HT-29 (cell line): ENCODE data around the gene PRICKLE1. TPM values are rescaled to one million over a fixed set of nuclear protein-coding genes. Genes with fewer than 3 reads are reported as not detected.

Experiments used
- DNase-seq: peaks from one replicate; pipeline ENCODE4 v3.0.0-alpha.2; 2015; ENCODE audit warnings: low spot score
- total RNA-seq: library from RNA; depleted of rRNA; stranded (reverse); fragments of >200 nt; shearing (Covaris generic); gene quantifications from 2 replicates; pipeline ENCODE4 v1.2.3, GENCODE V29; 2014

The PRICKLE1 gene
- total RNA-seq, 1 experiment from 2014 or later: 1.6 TPM

DNA sequence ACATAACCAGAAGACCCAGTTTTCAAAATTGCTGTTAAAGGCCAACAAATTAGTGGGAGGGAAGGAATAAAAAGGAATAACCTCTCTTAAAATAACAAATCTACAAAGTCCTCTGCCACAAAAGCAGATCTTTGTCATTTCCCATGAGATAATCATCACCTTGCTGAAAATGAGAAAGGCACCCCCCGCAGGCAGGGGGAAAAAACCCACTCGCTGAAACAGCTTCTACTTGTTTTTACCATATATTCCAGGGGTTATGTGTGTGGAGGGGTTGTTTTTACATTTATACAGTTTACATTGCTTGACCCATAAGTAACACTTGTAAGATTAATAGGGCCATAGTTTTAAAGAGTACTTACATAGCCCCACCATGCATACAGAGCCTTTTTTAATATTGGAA is 131.0 kb downstream of the PRICKLE1 start:
- no peak for DNase-seq

DNA sequence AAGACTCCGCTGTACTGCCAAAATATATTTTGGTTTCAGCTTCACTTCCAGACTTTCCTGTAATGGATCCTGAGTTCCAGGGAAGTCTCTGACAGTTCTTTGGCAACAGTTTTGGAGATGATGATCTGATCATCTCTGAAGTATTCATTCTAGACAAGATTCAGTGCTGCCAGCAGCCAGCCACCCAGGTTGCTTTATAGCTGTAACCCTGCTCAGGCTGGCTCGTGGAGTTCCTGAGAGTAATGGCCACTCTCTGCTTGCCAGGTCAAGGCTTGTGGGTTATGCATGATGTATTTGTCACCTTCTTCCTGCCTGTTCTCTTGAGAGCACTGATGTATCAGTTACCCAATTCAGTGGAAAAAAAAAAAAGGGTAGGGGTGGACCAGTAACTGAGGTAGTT is 139.3 kb downstream of the PRICKLE1 start:
- no peak for DNase-seq

GRCh38 chr12:42448841-42449240 is 140.7 kb downstream of the PRICKLE1 start:
- no peak for DNase-seq

- no peak for DNase-seq
Measured at GRCh38 chr12:42447371-42447786, 142.2 kb downstream of the PRICKLE1 start.

- no peak for DNase-seq
Measured at GRCh38 chr12:42446761-42447160, 142.8 kb downstream of the PRICKLE1 start.

DNA sequence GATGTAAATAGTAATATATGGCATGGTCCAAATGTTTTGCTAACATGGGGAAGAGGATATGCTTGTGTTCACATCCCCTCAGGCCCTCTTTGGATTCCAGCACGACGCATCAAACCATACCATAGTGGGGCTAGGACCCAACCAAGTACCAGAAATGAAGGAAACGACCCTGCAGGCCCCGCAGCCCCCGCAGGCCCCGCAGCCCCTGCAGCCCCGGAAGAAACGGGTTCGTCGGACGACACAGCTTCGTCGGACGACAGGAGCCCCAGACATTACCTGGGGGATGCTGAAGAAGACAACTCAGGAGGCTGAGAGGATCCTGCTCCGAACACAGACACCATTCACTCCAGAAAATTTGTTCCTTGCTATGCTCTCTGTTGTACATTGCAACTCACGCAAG is 143.7 kb downstream of the PRICKLE1 start:
- DNase-seq: no peak

DNA sequence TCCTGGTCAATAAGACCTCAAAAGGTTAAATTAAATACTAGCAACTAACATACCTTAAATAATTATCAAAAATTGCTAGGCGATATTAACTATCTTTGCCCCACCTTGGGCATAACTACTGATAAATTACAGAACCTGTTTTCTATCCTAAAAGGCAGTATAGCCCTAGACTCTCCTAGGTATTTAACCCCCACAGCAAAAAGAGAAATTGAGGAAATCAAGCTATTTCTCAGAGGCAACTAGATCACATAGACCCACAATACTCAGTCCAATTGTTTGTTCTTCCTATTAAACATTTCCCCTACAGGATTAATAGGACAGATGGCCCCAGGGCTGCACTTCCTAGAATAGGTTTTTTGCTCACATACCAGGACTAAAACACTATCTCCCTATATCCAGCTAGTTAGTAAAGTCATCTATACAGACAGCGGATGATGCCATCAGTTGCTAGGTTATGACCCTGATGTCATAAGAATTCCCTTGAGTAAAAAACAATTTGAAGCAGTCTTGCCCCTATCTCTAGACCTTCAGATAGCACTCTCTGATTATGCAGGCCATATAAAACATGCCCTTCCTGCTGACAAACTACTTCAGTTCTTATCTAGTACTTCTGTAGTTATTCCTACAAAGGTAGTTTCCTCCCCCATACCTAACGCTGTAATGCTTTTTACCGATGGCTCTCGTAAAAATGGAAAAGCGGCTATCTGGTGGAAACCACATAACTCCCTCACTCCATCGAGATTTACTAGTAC is 145.2 kb downstream of the PRICKLE1 start:
- no peak for DNase-seq

- no peak for DNase-seq
Measured at GRCh38 chr12:42442888-42443287, 146.7 kb downstream of the PRICKLE1 start.

DNA sequence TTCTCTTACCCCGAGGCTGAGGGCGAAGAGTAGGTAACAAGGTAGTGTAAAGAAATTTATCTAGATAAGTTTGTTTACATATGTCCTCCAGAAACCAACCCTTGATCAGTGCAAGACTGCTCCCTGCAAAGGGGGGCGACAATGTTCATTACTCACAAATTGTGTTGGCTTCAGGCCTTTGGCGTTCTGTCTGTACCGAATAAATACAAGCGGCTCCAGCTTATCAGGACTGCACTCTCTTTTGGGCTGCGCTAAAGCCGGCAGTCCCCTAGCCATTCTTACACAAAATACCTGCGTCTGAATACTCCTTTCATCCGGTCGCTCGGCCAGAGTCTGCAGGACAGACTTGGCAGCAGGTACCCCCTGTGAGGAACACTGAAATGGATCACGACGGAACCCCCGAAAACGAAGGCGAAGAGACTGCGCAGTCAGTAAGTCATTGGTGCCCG is 147.2 kb downstream of the PRICKLE1 start:
- no peak for DNase-seq

DNA sequence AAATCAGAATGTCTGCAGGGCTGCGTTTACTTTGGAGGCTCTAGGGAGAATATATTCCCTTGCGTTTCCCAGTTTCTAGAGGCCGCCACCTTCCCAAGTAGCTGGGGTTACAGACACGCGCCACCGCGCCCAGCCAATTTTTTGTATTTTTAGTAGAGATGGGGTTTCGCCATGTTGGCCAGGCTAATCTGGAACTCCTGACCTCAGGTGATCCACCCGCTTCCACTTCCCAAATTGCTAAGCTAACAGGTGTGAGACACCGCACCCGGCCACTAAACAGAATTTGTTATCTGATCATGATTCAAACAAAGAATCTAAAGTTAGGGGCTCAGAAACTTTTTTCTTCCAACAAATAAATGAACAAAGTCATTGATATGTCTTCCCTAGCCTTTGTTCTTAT is 148.9 kb downstream of the PRICKLE1 start:
- DNase-seq: no peak

DNA sequence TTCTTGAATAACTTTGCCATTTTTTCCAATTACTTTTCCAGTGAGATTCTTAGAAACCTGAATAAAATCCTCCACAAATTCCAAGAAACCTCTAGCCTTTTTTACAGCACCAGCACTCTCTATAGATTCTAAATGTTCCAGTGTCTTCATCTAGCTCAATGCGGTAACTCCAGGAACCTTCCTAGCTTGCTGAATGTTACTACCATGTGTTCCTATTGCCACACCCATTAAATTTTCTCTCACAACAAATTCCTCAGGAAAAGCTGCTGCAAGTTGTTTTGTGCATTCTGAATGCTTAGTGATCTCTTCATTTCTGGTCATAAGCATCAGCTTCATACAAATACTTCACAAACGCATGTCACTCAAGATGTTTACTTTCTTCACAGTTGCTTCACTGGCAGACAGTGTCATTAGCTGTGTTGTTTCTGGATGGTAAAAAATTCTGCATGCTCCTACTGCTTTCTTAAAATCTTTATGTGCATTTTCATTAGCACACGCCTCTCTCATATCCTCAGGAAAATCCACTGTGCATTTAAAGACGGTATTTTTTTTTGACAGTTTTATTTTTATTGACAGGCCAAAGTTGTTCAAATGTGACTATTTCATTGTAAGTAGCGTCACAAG is 156.9 kb downstream of the PRICKLE1 start:
- no peak for DNase-seq

DNA sequence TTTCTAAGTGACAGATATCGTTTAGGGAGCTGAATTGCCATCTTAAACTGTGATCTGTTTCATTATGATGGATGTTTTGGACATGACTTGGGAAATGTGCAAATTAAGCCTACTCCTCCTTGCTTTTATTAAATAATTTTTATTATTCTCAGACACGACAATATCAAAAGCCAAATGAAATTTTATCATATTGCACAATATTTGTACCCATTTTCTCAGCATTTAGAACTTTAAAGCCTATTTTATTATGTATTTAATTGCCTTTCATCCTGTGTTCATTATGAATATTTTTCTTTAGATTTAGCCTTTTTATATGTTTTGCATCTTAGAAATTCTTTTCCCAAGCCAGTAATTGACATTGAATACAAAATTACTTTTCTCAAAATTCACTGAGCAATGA is 160.7 kb downstream of the PRICKLE1 start:
- no peak for DNase-seq

GRCh38 chr12:42426746-42427145 is 162.8 kb downstream of the PRICKLE1 start:
- DNase-seq: peak; percentile 70

- DNase-seq: no peak
Measured at GRCh38 chr12:42422785-42423184, 166.8 kb downstream of the PRICKLE1 start.

- no peak for DNase-seq
Measured at GRCh38 chr12:42421844-42422779, 167.4 kb downstream of the PRICKLE1 start.

DNA sequence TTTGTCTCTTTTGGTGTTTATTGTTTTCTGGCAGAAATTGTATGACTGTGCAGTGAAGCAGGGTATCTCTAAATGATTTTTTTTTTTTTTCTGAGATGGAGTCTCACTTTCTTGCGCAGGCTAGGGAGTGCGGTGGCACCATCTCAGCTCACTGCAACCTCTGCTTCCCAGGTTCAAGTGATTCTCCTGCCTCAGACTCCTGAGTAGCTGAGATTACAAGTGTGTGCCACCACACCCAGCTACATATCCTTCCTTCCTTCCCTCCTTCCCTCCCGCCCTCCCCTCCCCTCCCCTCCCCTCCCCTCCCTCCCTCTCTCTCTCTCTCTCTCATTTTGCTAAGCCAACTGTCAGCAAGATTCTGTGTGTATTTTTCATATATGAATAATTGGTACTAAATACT is 169.2 kb downstream of the PRICKLE1 start:
- no peak for DNase-seq

DNA sequence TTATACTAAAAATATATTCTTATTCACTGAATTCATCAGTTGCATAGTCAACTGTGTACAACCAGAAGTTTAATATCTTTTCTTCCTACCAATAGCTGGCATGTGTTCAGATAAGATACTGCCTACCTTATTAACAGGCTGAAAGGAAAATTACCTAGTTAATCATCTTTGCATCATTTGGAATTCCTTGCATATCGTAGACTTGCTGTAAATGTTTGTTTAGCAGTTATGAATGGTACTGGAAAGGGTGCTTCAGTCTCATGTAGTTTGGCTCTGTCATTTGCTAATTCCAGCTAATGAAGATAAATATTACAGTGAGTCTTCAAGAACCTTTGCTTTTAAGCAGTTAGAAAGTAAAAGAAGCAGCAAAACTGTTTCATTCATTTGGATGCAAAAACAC is 179.2 kb downstream of the PRICKLE1 start:
- DNase-seq: no peak

GRCh38 chr12:42409471-42409870 is 180.1 kb downstream of the PRICKLE1 start:
- no peak for DNase-seq

GRCh38 chr12:42407306-42407705 is 182.2 kb downstream of the PRICKLE1 start:
- DNase-seq: no peak
